BLaER1 (cell line): ENCODE measurements around the gene LRRC53.

Experiments
- H3K27ac ChIP-seq: shearing (Covaris generic); formaldehyde crosslinking; 2 replicates; pipeline ENCODE4 v1.8.1; 2022
- H3K27me3 ChIP-seq: shearing (Covaris generic); formaldehyde crosslinking; 2 replicates; pipeline ENCODE4 v1.8.1; 2022
- H3K36me3 ChIP-seq: shearing (Covaris generic); formaldehyde crosslinking; 2 replicates; pipeline ENCODE4 v1.8.1; 2022
- H3K4me1 ChIP-seq: shearing (Covaris generic); formaldehyde crosslinking; 2 replicates; pipeline ENCODE4 v1.8.1; 2022
- H3K4me2 ChIP-seq: shearing (Covaris generic); formaldehyde crosslinking; 2 replicates; pipeline ENCODE4 v1.8.1; 2022
- H3K4me3 ChIP-seq: shearing (Covaris generic); formaldehyde crosslinking; 2 replicates; pipeline ENCODE4 v1.8.1; 2022
- H3K9ac ChIP-seq: shearing (Covaris generic); formaldehyde crosslinking; 2 replicates; pipeline ENCODE4 v1.8.1; 2022
- H3K9me3 ChIP-seq: shearing (Covaris generic); formaldehyde crosslinking; 2 replicates; pipeline ENCODE4 v1.8.1; 2022
- H4K20me1 ChIP-seq: shearing (Covaris generic); formaldehyde crosslinking; 2 replicates; pipeline ENCODE4 v1.8.1; 2022
- Cebpa-rat ChIP-seq: shearing (Covaris generic); IDR thresholded peaks from 2 replicates; pipeline ENCODE4 v1.8.1; 2022

The LRRC53 gene, protein sequence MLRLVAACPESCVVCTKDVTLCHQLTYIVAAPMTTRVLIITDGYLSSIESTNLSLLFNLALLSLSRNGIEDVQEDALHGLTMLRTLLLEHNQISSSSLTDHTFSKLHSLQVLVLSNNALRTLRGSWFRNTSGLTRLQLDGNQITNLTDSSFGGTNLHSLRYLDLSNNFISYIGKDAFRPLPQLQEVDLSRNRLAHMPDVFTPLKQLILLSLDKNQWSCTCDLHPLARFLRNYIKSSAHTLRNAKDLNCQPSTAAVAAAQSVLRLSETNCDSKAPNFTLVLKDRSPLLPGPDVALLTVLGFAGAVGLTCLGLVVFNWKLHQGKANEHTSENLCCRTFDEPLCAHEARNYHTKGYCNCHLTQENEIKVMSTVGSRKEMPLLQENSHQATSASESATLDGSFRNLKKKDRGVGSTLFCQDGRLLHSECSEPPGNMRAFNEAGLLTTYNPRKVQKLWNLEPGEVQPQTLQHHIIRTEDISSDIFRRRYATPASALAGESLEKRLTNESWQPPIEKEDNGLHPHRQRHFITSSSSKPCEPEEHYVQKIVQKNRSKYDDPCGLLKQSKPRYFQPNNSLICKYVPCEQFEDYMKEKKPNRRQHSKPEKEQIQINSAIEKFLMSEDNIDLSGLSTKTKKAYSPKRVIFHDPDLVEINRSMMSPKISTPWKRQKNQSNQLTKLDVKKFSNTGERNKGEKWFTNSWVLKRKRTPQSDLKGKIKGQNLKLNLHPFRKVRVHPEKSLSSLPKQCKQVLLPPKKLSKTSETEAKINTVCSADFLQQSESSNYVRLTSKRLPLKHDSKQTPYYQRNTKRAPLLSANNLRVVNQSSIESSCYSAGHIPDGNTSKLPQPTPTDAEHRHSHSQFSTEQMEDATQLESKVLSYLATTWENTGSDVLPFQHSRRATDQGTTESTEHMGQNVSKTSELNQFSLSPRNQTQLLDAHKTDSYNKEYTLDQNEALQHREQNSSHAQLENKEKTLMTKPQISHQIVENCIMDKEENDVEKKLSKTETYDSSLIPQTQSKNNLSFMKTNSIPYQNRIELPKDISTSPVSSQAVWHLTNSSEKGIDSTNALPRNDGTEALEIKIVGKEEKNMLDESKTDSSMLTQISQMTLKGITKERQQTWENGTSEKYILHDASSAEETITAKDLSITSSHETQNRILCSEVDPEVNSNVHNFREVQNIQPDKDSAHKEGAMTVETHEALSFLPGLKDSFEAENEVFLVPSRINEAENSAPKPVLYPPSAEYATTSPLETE

DNA sequence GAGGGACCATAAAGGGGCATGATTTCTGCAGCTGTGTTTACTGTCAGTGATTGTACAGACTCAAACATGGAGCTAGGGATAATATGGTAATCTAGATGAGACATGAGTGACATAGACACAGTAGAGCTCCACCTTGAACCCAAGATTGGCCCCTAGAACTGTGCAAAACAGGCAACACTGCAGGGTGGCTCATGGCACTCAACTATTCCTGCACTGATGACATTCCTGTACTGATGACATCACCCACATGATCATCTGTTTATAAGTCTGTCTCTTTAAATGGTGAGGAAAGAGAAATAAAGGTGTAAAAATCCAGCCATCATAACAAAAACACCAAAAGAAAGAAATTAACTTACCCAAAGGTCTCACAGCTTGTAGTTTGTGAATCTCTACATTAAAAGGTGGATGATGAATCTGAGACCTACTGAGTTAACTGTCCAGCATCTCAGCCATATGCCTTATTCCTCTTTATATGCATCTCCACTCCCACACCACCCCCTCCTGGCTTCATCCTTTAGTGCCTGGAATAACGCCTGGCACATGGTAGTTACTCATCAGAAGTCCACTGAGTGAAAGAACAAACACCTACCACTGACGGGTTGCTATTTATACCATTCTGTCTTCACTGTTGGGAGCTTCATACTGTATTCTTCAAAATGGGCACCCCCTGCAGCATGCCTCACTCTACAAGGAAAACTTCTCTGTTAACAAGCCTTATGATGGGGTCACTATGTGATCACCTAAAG lies at the start of gene LRRC53:
Gene LRRC53, minus strand, starts transcription at position 442 of the 746 bp plus-strand sequence. CDS start 29,262 bp downstream, outside the sequence.
- no peak within 1 kb of the TSS for H3K9ac ChIP-seq
- H3K9me3 ChIP-seq: no peaks in the 10 kb centered on the region
- TF ChIP-seq Cebpa-rat: no peak
- no peaks in the 10 kb centered on the region for H3K4me1 ChIP-seq
- H3K4me2 ChIP-seq: no peak within 1 kb of the TSS
- H3K27me3 ChIP-seq: no peaks in the 10 kb centered on the region
- no peaks in the 10 kb centered on the region for H4K20me1 ChIP-seq
- H3K36me3 ChIP-seq: no peaks in the 10 kb centered on the region
- H3K4me3 ChIP-seq: no peak within 1 kb of the TSS
- no peak within 1 kb of the TSS for H3K27ac ChIP-seq

DNA sequence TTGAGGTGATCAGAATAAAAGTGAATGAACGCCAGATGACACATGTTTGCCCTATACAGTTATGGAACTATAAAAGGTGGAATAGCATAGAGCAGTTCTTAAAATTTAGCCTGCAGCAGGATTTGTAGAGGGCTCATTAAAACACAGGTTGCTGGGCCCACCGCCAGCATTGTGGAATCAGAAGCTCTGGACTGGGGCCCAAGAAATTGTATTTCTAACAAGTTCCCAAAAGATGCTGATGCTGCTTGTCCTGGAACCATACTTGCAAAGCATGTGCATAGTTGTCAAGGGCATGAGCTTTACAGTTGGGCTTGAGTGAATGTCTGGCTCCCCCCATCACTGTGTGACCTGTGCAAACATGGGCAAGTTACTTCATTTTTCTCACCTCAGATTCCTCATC lies 37.5 kb upstream of the LRRC53 start:
- Histone ChIP-seq H3K4me2 (no peak overlapping the region), H3K27ac (no peak overlapping the region)

DNA sequence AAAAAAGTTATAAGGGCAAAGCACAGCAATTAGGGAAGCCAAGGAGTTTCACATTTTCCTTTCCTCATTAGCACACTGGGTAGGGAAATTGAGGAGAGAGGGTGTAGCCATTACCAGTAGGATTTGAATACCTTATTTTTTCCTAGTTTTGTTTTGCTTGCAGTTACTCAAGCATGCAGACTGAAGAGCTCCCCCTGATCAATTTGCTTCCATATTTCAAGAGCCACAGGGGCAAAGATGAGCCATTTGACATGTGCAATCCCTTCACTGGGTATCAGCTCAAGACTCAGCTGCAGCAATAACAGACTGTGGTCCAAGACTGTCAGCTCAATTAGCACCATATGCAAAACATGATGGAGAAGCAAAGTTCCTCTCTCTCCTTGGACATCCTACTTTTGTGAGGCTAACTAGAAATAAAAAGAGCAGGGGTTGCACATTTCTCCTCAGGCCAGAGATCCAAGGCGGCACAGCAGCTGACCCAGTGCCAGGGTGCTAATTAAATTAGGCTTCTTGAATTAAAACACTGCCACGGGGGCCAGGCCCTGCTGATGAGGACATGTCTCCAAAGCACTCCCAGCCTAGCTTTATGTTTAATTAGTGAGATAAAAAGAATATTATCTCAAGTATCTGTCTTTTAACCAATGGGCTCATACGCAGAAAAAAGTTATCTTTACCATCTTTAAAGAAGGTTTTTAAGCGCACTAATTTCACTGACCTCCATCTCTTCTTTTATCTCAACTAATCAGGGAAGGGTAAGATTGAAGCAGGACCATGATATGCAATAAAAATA lies 36.7 kb upstream of the LRRC53 start:
- Histone ChIP-seq H3K27me3 (no peaks in the 10 kb centered on the region), H3K4me2 (no peak overlapping the region), H3K36me3 (no peaks in the 10 kb centered on the region), H4K20me1 (no peaks in the 10 kb centered on the region), H3K4me1 (no peaks in the 10 kb centered on the region), H3K9me3 (no peaks in the 10 kb centered on the region), H3K27ac (no peak overlapping the region), H3K4me3 (no peak overlapping the region), H3K9ac (no peak overlapping the region)
- TF ChIP-seq Cebpa-rat: no peak

More for the DNA sequence above, 37.5 kb upstream of the LRRC53 start:
- Histone ChIP-seq H3K36me3 (no peaks in the 10 kb centered on the region), H3K4me3 (no peak overlapping the region), H3K4me1 (no peaks in the 10 kb centered on the region), H3K9me3 (no peaks in the 10 kb centered on the region), H3K9ac (no peak overlapping the region), H3K27me3 (no peaks in the 10 kb centered on the region), H4K20me1 (no peaks in the 10 kb centered on the region)
- TF ChIP-seq Cebpa-rat: no peak

DNA sequence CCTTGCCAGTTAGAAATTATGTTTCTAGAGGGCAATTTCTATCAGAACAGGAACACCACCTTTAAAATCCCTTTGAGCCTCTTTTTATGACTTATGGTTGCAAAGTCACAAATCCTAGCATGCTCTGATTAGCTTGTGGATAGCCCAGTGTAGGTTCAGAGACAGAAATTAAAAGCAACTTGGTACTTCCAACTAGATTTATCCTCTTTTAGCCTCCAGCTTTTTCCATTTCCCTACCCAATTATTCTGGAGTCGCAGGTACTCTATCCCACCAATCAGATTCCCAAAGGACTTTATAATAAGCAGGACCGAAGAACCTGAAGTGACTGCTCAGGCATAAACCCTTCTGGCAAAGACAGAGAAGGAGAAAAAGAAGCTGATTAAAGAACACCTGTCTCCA lies 33.4 kb upstream of the LRRC53 start:
- H3K27me3 ChIP-seq: no peaks in the 10 kb centered on the region
- H3K9ac ChIP-seq: no peak overlapping the region
- H3K9me3 ChIP-seq: no peaks in the 10 kb centered on the region
- no peaks in the 10 kb centered on the region for H4K20me1 ChIP-seq
- no peak for TF ChIP-seq Cebpa-rat
- no peaks in the 10 kb centered on the region for H3K4me1 ChIP-seq
- no peaks in the 10 kb centered on the region for H3K36me3 ChIP-seq
- no peak overlapping the region for H3K4me2 ChIP-seq
- no peak overlapping the region for H3K27ac ChIP-seq
- H3K4me3 ChIP-seq: no peak overlapping the region

GRCh38 chr1:74534241-74534640 lies 21.8 kb upstream of the LRRC53 start:
- no peaks in the 10 kb centered on the region for H4K20me1 ChIP-seq
- no peak overlapping the region for H3K9ac ChIP-seq
- no peaks in the 10 kb centered on the region for H3K4me1 ChIP-seq
- no peaks in the 10 kb centered on the region for H3K9me3 ChIP-seq
- H3K36me3 ChIP-seq: no peaks in the 10 kb centered on the region
- no peaks in the 10 kb centered on the region for H3K27me3 ChIP-seq
- no peak for TF ChIP-seq Cebpa-rat
- no peak overlapping the region for H3K27ac ChIP-seq
- no peak overlapping the region for H3K4me3 ChIP-seq
- no peak overlapping the region for H3K4me2 ChIP-seq

DNA sequence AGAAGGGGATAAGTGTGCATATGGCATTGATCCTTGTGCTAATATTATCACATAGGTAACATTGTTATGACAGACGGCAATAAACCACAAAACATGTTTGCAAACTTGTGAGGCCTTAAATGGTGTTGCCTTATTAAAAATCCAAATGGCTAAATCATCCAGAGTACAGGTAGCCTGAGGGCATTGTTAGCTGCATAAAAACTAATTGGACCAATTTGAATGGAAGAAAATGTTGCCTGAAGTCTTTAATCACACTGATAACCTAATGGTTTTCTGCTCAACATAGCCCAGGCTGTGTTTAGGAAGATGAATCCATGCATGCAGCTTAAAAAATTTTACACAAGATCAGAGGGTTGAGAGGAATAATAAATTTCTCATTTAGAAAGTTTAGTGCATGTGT lies 19.4 kb upstream of the LRRC53 start:
- Histone ChIP-seq H3K4me2 (no peak overlapping the region), H3K27ac (no peak overlapping the region), H3K9ac (no peak overlapping the region), H3K4me1 (no peaks in the 10 kb centered on the region), H3K36me3 (no peaks in the 10 kb centered on the region), H3K4me3 (no peak overlapping the region), H3K9me3 (no peaks in the 10 kb centered on the region), H3K27me3 (no peaks in the 10 kb centered on the region), H4K20me1 (no peaks in the 10 kb centered on the region)
- no peak for TF ChIP-seq Cebpa-rat

GRCh38 chr1:74530892-74531291 lies 18.5 kb upstream of the LRRC53 start:
- no peaks in the 10 kb centered on the region for H3K9me3 ChIP-seq
- H3K27me3 ChIP-seq: no peaks in the 10 kb centered on the region
- H4K20me1 ChIP-seq: no peaks in the 10 kb centered on the region
- H3K9ac ChIP-seq: no peak overlapping the region
- TF ChIP-seq Cebpa-rat: no peak
- H3K27ac ChIP-seq: no peak overlapping the region
- H3K4me3 ChIP-seq: no peak overlapping the region
- no peaks in the 10 kb centered on the region for H3K4me1 ChIP-seq
- no peaks in the 10 kb centered on the region for H3K36me3 ChIP-seq
- H3K4me2 ChIP-seq: no peak overlapping the region

DNA sequence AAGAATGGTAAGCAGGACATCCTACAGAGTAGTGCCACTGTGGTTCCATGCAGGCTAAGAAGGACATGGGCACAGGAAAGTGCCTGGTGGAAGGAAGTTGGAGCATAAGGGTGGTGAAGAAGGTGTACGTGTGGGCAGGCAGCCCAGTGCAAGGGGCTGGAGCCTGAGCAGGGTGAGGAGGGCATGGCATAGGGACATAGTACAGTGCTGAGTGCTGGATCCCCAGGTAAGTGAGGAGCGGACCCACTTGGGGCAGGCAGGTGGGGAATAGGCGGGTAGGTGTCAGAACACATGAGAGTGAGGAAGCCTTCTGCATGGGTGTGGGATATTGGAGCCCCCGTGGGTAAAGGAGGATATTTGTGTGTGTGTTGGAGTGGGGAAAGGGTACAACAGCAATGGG lies 15.7 kb upstream of the LRRC53 start:
- Histone ChIP-seq H4K20me1 (no peaks in the 10 kb centered on the region), H3K4me1 (no peaks in the 10 kb centered on the region), H3K9ac (no peak overlapping the region), H3K27me3 (no peaks in the 10 kb centered on the region), H3K4me2 (no peak overlapping the region), H3K27ac (no peak overlapping the region), H3K4me3 (no peak overlapping the region), H3K9me3 (no peaks in the 10 kb centered on the region), H3K36me3 (no peaks in the 10 kb centered on the region)
- TF ChIP-seq Cebpa-rat: no peak
